Measurements from ENCODE around the gene SPRTN.

GRCh38 chr1:231397886-231398671 is 60.0 kb downstream of the SPRTN start:
- TF ChIP-seq POLR2A (IDR thresholded peaks at IDR 0.05): no peak
- TF ChIP-seq CTCF (IDR thresholded peaks at IDR 0.05): no peak
